ENCODE results near the gene LENG9. TPM values are rescaled to one million over a fixed set of nuclear protein-coding genes. Genes with fewer than 3 reads are reported as not detected.

The LENG9 gene
- total and polyA plus RNA-seq, 2 experiments from 2014 or later = 0.59 to 7.9 TPM

DNA sequence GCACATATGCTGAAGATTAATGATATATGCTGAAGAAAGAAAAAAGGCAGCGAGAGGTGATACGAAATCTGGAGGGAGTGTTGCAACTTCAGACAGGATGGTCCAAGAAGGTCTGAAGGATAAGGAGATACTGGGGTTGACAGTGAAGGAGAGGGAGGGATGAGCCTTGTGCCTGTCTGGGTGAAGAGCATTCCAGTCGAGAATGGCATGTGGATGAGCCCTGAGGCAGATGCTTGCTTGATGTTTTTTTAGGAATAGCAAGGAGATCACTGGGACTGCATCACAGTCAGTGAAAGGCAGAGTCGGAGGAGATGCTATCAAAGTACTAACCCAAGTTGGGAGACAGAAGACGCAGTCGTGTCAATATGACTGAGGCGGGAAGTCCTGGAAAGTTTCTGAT lies 25.8 kb upstream of the LENG9 start:
- WGBS (ENCODE audit: low lambda C conversion rate, missing lambda C conversion rate) = 74% methylated on average over 7 of the region's 7 CpGs
- TF ChIP-seq EZH2phosphoT487 (IDR thresholded peaks at IDR 0.05; ENCODE audit: low read depth, severe bottlenecking, unreplicated experiment) (no peak), EZH2 (IDR thresholded peaks at IDR 0.05; ENCODE audit: borderline replicate concordance) (no peak)
- TF ChIP-seq, protein P1, sequence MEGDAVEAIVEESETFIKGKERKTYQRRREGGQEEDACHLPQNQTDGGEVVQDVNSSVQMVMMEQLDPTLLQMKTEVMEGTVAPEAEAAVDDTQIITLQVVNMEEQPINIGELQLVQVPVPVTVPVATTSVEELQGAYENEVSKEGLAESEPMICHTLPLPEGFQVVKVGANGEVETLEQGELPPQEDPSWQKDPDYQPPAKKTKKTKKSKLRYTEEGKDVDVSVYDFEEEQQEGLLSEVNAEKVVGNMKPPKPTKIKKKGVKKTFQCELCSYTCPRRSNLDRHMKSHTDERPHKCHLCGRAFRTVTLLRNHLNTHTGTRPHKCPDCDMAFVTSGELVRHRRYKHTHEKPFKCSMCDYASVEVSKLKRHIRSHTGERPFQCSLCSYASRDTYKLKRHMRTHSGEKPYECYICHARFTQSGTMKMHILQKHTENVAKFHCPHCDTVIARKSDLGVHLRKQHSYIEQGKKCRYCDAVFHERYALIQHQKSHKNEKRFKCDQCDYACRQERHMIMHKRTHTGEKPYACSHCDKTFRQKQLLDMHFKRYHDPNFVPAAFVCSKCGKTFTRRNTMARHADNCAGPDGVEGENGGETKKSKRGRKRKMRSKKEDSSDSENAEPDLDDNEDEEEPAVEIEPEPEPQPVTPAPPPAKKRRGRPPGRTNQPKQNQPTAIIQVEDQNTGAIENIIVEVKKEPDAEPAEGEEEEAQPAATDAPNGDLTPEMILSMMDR (IDR thresholded peaks at IDR 0.05; ENCODE audit: poor library complexity) = no peak

DNA sequence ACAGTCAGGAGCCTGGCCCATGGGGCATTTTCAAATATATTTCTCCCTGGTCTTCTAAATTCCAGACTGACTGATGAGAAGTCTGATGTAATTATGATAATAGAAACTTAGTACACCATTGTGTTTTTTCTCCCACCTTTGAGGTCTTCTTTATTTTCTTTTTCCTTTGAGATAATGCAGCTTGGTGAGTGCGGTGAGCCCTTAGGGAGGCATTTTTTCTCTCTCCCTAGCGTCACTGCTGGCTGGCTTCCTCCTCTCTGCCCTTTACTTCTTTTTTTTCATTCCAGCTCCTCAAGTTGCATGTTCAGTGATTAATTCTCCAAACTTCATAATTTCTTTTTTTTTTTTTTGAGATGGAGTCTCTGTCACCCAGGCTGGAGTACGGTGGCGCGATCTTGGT lies 22.3 kb upstream of the LENG9 start:
- no peaks in the 10 kb centered on the region for H3K9me3 ChIP-seq (ENCODE audit: low read depth)
- WGBS (ENCODE audit: low lambda C conversion rate, missing lambda C conversion rate) = 92% methylated on average over 5 of the region's 5 CpGs
- no peak overlapping the region for H3K27ac ChIP-seq
- no peaks in the 10 kb centered on the region for H4K20me1 ChIP-seq (ENCODE audit: insufficient read depth, poor library complexity, severe bottlenecking)
- no peaks in the 10 kb centered on the region for H3K79me2 ChIP-seq
- no peaks in the 10 kb centered on the region for H3K9me2 ChIP-seq (replicated peaks; ENCODE audit: insufficient read depth)
- H3K36me3 ChIP-seq (replicated peaks; ENCODE audit: insufficient read depth, low read depth) = no peaks in the 10 kb centered on the region
- no peaks in the 10 kb centered on the region for H3K27me3 ChIP-seq
- no peak overlapping the region for H3K4me2 ChIP-seq
- H3K4me3 ChIP-seq = no peak overlapping the region
- TF ChIP-seq, protein P1 (IDR thresholded peaks at IDR 0.05; ENCODE audit: poor library complexity) = no peak
- TF ChIP-seq EZH2 (IDR thresholded peaks at IDR 0.05; ENCODE audit: borderline replicate concordance) (no peak), EZH2phosphoT487 (IDR thresholded peaks at IDR 0.05; ENCODE audit: low read depth, severe bottlenecking, unreplicated experiment) (no peak)
- no peak for DNase-seq (ENCODE audit: low spot score)
- no peaks in the 10 kb centered on the region for H3K4me1 ChIP-seq (ENCODE audit: insufficient read depth)
- no peak overlapping the region for H2AFZ ChIP-seq

More for the DNA sequence above, 25.8 kb upstream of the LENG9 start:
- Histone ChIP-seq H3K9me2 (replicated peaks; ENCODE audit: insufficient read depth) (no peaks in the 10 kb centered on the region), H4K20me1 (ENCODE audit: insufficient read depth, poor library complexity, severe bottlenecking) (no peaks in the 10 kb centered on the region), H3K4me1 (ENCODE audit: insufficient read depth) (no peaks in the 10 kb centered on the region), H3K79me2 (no peaks in the 10 kb centered on the region), H3K9me3 (ENCODE audit: low read depth) (no peaks in the 10 kb centered on the region), H2AFZ (no peak overlapping the region), H3K27ac (no peak overlapping the region), H3K4me3 (no peak overlapping the region), H3K36me3 (replicated peaks; ENCODE audit: insufficient read depth, low read depth) (no peaks in the 10 kb centered on the region), H3K27me3 (no peaks in the 10 kb centered on the region), H3K4me2 (no peak overlapping the region)
- no peak for DNase-seq (ENCODE audit: low spot score)

DNA sequence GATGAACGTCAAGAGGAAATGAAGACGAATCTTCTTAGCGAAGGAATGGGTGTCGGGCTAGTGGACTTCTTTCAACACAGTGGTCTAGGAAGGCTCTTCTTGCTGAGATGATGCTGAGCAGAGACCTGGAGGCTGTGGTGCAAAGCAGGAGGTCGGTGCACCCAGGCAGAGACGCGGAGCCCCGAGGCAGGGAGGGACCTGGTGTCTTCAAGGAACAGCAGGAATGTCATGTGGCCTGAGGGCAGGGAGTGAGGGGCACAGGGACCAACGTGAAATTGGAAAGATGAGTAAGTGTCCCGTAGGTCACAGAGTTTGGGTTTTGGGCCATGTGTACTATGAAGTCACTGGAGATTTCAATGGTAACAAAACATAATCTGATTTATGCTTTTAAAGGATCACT lies 20.9 kb upstream of the LENG9 start:
- Histone ChIP-seq H3K4me1 (ENCODE audit: insufficient read depth) (no peaks in the 10 kb centered on the region), H3K9me2 (replicated peaks; ENCODE audit: insufficient read depth) (no peaks in the 10 kb centered on the region), H4K20me1 (ENCODE audit: insufficient read depth, poor library complexity, severe bottlenecking) (no peaks in the 10 kb centered on the region), H3K9me3 (ENCODE audit: low read depth) (no peaks in the 10 kb centered on the region), H3K27ac (no peak overlapping the region), H3K4me3 (no peak overlapping the region), H3K79me2 (no peaks in the 10 kb centered on the region), H3K36me3 (replicated peaks; ENCODE audit: insufficient read depth, low read depth) (no peaks in the 10 kb centered on the region), H2AFZ (no peak overlapping the region), H3K27me3 (no peaks in the 10 kb centered on the region), H3K4me2 (no peak overlapping the region)
- TF ChIP-seq EZH2 (IDR thresholded peaks at IDR 0.05; ENCODE audit: borderline replicate concordance) = no peak
- 80% methylated on average over 10 of the region's 10 CpGs for WGBS (ENCODE audit: low lambda C conversion rate, missing lambda C conversion rate)
- no peak for DNase-seq (ENCODE audit: low spot score)

DNA sequence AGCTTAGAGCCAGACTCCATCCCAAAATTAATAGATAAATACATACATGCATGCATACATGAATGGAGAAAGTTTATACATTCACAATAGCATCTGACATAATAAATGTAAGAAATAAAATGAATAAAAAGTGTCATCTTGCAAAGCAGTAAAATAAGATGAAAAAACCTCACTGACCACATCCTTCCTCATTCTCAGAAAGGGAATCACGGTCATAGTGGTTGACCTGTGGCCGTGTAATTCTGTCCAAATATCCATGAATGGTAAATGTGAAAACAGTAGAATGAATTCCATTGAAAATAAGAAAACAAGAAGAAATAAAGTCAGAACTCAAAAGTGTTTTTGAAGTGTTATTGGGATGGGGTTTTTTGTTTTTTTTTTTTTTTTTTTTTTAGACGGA lies 19.3 kb upstream of the LENG9 start:
- TF ChIP-seq, protein P1 (IDR thresholded peaks at IDR 0.05; ENCODE audit: poor library complexity) = no peak
- TF ChIP-seq EZH2 (IDR thresholded peaks at IDR 0.05; ENCODE audit: borderline replicate concordance) (no peak), EZH2phosphoT487 (IDR thresholded peaks at IDR 0.05; ENCODE audit: low read depth, severe bottlenecking, unreplicated experiment) (no peak)

More for the DNA sequence above, 19.3 kb upstream of the LENG9 start:
- Histone ChIP-seq H3K27ac (no peak overlapping the region), H3K4me1 (ENCODE audit: insufficient read depth) (no peaks in the 10 kb centered on the region), H3K79me2 (no peaks in the 10 kb centered on the region), H2AFZ (no peak overlapping the region), H4K20me1 (ENCODE audit: insufficient read depth, poor library complexity, severe bottlenecking) (no peaks in the 10 kb centered on the region), H3K9me3 (ENCODE audit: low read depth) (no peaks in the 10 kb centered on the region), H3K4me3 (no peak overlapping the region), H3K36me3 (replicated peaks; ENCODE audit: insufficient read depth, low read depth) (no peaks in the 10 kb centered on the region), H3K9me2 (replicated peaks; ENCODE audit: insufficient read depth) (no peaks in the 10 kb centered on the region), H3K27me3 (no peaks in the 10 kb centered on the region), H3K4me2 (no peak overlapping the region)
- DNase-seq (ENCODE audit: low spot score) = no peak
- 89% methylated on average over 3 of the region's 3 CpGs for WGBS (ENCODE audit: low lambda C conversion rate, missing lambda C conversion rate)

All from hepatocyte (in vitro differentiated cells).